Activated T-helper 2 cell treated with anti-CD3 and anti-CD28 coated beads, Interferon-gamma antibody, Interleukin-2, Interleukin-4, amounts not matched to agents 10 μg/mL and 5 μg/mL and 100 μg/mL, durations not matched to agents 14 hours and 24 hours and 36 hours (primary cell): ENCODE results near the gene KHK. TPM values are rescaled to one million over a fixed set of nuclear protein-coding genes. Genes with fewer than 3 reads are reported as not detected.

Experiments used
- DNase-seq: peaks from one replicate; pipeline ENCODE4 v3.0.0; 2021; ENCODE audit warnings: low spot score
- H3K27ac Mint-ChIP-seq: one replicate; pipeline ENCODE4 v1.8.0; 2021; ENCODE audit warnings: mixed read lengths
- H3K27me3 Mint-ChIP-seq: one replicate; pipeline ENCODE4 v1.8.0; 2021; ENCODE audit warnings: low read depth, mixed read lengths
- H3K36me3 Mint-ChIP-seq: one replicate; pipeline ENCODE4 v1.8.0; 2021; ENCODE audit warnings: low read depth, mixed read lengths
- H3K4me1 Mint-ChIP-seq: one replicate; pipeline ENCODE4 v1.8.0; 2021; ENCODE audit warnings: low read depth, mixed read lengths
- H3K4me3 Mint-ChIP-seq: one replicate; pipeline ENCODE4 v1.8.0; 2021; ENCODE audit warnings: low read depth, mild to moderate bottlenecking, moderate library complexity, mixed read lengths
- H3K9me3 Mint-ChIP-seq: one replicate; pipeline ENCODE4 v1.8.0; 2021; ENCODE audit warnings: mixed read lengths
- intact Hi-C: fragments of 100-400 bp; cut with micrococcal nuclease; formaldehyde crosslinking; loops from one replicate; pipeline ENCODE4 v1.15.1; 2023
- total RNA-seq: library from RNA; stranded (reverse); gene quantifications from 2 replicates; pipeline ENCODE4 v1.2.3, GENCODE V29; 2022

The KHK gene
- total RNA-seq, 1 donor from 2014 or later: 12.3 TPM

GRCh38 chr2:27050996-27051901, 35.3 kb upstream of the KHK start, which contains the start of gene AGBL5:
Gene AGBL5 (plus strand): TSS chr2:27051668. CDS start chr2:27052959, 1,291 bp downstream.
- peaks cover 14% of the 10 kb centered on the region for H3K4me1 Mint-ChIP-seq
- peak within 1 kb of the TSS; percentile 88 for H3K4me3 Mint-ChIP-seq
- intact Hi-C loops: loop anchor here (1.0 to 2.0 kb wide), 5 partner anchors 19 to 162 kb away; partner anchors contain the start of genes ATRAID, KHK, OST4 and SLC5A6
- H3K27ac Mint-ChIP-seq: peak within 1 kb of the TSS; percentile 98
- peaks cover 20% of the 10 kb centered on the region for H3K36me3 Mint-ChIP-seq
- no peaks in the 10 kb centered on the region for H3K9me3 Mint-ChIP-seq
- DNase-seq: peak; percentile 95
- peaks cover 2% of the 10 kb centered on the region for H3K27me3 Mint-ChIP-seq

DNA sequence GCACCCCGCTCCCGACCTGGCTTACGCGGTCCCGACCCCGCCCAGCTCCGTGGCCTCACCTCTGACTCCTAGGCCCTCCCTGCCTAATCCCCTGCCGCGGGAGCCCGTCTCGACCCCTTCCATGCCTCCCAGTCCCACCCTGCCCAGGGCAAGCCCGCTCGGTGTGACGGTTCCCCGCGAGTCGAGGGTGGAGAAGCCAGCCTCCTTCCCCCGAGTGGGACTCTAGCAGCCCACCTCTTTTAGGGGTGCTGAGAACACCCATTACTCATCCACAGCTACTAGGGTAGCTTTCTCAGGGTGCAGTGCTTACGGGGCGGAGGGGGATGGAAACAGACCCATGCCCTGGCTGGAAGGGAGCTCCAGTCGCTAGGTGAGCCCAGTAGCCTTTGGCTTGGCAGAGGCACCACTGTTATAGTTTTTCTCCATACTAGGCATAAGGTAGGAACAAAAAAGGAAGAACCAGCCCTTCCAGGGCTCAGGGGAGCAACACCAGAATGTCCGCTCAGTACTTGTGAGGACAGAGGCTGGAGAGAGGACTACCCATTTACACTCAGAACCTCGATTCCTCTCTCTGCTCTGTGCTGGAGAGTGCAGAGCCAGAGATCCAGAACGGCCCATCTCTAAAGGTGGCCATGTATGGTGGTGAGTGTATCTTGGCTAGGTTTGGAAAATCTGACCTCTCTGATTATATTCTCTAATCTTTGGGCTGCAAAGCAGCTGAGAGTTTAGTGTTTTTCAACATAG, 34.5 kb upstream of the KHK start:
- H3K4me1 Mint-ChIP-seq: peaks cover 14% of the 10 kb centered on the region
- H3K27me3 Mint-ChIP-seq: peaks cover 2% of the 10 kb centered on the region
- peak overlapping the region; percentile 86 for H3K4me3 Mint-ChIP-seq
- peak overlapping the region; percentile 74 for H3K27ac Mint-ChIP-seq
- intact Hi-C loops: loop anchor here (1.0 to 2.0 kb wide), 2 partner anchors 29 to 161 kb away; partner anchors contain the start of genes ATRAID and SLC5A6
- no peaks in the 10 kb centered on the region for H3K9me3 Mint-ChIP-seq
- no peak for DNase-seq
- H3K36me3 Mint-ChIP-seq: peaks cover 23% of the 10 kb centered on the region

GRCh38 chr2:27053321-27053720, 33.3 kb upstream of the KHK start:
- Mint-ChIP-seq H3K27ac (no peak overlapping the region), H3K27me3 (peaks cover 2% of the 10 kb centered on the region), H3K4me1 (peaks cover 11% of the 10 kb centered on the region), H3K4me3 (peak overlapping the region; percentile 52), H3K36me3 (peaks cover 21% of the 10 kb centered on the region), H3K9me3 (no peaks in the 10 kb centered on the region)
- no peak for DNase-seq
- intact Hi-C loops: no loop called here

- intact Hi-C loops: no loop called here
- Mint-ChIP-seq H3K36me3 (peaks cover 25% of the 10 kb centered on the region), H3K4me1 (peaks cover 11% of the 10 kb centered on the region), H3K27ac (no peak overlapping the region), H3K9me3 (no peaks in the 10 kb centered on the region), H3K27me3 (peaks cover 2% of the 10 kb centered on the region), H3K4me3 (no peak overlapping the region)
- no peak for DNase-seq
Measured at GRCh38 chr2:27053776-27054175, 32.8 kb upstream of the KHK start.

GRCh38 chr2:27054721-27055120, 31.9 kb upstream of the KHK start:
- Mint-ChIP-seq H3K9me3 (no peaks in the 10 kb centered on the region), H3K27ac (no peak overlapping the region), H3K4me1 (peaks cover 8% of the 10 kb centered on the region), H3K4me3 (no peak overlapping the region), H3K36me3 (peaks cover 26% of the 10 kb centered on the region), H3K27me3 (peaks cover 2% of the 10 kb centered on the region)
- intact Hi-C loops: no loop called here
- no peak for DNase-seq

- intact Hi-C loops: no loop called here
Measured at GRCh38 chr2:27057184-27057583, 29.4 kb upstream of the KHK start.

DNA sequence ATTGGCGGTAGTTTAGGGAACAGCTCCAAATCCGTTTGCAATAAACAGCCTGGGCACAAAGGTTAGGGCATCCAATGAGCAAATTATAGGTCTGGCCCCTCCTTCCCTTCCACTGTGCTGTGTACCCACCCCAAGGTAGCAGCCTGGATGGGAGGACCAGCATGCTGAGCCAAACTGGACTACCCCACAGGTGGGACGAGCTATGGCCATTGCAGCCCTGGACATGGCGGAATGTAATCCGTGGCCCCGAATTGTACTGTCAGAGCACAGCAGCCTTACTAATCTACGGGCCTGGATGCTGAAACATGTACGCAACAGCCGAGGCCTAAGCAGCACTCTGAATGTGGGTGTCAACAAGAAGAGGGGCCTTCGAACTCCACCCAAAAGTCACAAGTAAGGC, 28.4 kb upstream of the KHK start:
- no peak overlapping the region for H3K27ac Mint-ChIP-seq
- H3K4me1 Mint-ChIP-seq: peaks cover 3% of the 10 kb centered on the region
- intact Hi-C loops: no loop called here
- H3K4me3 Mint-ChIP-seq: no peak overlapping the region
- H3K36me3 Mint-ChIP-seq: peaks cover 39% of the 10 kb centered on the region
- no peaks in the 10 kb centered on the region for H3K27me3 Mint-ChIP-seq
- DNase-seq: no peak
- no peaks in the 10 kb centered on the region for H3K9me3 Mint-ChIP-seq

More at GRCh38 chr2:27057184-27057583, 29.4 kb upstream of the KHK start:
- no peak overlapping the region for H3K4me3 Mint-ChIP-seq
- H3K36me3 Mint-ChIP-seq: peaks cover 31% of the 10 kb centered on the region
- no peaks in the 10 kb centered on the region for H3K27me3 Mint-ChIP-seq
- H3K9me3 Mint-ChIP-seq: no peaks in the 10 kb centered on the region
- no peak for DNase-seq
- H3K4me1 Mint-ChIP-seq: peaks cover 1% of the 10 kb centered on the region
- no peak overlapping the region for H3K27ac Mint-ChIP-seq

DNA sequence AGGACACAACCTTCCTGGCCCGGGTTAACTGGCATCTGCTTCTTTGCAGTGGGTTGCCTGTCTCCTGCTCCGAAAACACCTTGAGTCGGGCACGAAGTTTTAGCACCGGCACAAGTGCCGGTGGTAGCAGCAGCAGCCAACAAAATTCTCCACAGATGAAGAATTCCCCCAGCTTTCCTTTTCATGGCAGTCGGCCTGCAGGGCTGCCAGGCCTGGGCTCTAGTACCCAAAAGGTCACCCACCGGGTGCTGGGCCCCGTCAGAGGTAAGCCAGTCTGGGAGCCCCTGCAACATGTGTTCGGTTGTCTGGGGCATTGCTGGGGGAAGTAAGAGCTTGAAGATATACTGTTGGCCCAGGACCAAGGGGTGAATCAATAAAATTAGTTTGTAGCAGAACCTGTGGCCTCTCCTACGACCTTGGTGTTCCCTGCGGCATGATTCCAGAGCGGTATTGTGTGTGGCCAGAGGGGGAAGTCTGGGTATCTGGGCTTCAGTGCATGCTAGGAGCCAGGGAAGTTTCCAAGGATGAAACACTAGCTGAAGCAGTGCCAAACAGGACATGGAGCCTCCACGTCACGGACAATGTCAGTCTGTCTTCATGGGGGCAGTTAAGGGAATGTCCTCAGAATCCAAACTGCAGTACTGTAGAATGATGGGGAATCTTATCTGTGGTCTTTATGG, 27.3 kb upstream of the KHK start:
- Mint-ChIP-seq H3K4me3 (no peak overlapping the region), H3K27ac (no peak overlapping the region), H3K36me3 (peaks cover 42% of the 10 kb centered on the region), H3K4me1 (peaks cover 3% of the 10 kb centered on the region), H3K27me3 (no peaks in the 10 kb centered on the region), H3K9me3 (no peaks in the 10 kb centered on the region)
- intact Hi-C loops: no loop called here
- DNase-seq: no peak

- Mint-ChIP-seq H3K4me3 (no peak overlapping the region), H3K9me3 (no peaks in the 10 kb centered on the region), H3K36me3 (peaks cover 43% of the 10 kb centered on the region), H3K27me3 (no peaks in the 10 kb centered on the region), H3K27ac (no peak overlapping the region), H3K4me1 (peaks cover 3% of the 10 kb centered on the region)
- DNase-seq: no peak
- intact Hi-C loops: no loop called here
Measured at GRCh38 chr2:27060323-27060722, 26.2 kb upstream of the KHK start.

DNA sequence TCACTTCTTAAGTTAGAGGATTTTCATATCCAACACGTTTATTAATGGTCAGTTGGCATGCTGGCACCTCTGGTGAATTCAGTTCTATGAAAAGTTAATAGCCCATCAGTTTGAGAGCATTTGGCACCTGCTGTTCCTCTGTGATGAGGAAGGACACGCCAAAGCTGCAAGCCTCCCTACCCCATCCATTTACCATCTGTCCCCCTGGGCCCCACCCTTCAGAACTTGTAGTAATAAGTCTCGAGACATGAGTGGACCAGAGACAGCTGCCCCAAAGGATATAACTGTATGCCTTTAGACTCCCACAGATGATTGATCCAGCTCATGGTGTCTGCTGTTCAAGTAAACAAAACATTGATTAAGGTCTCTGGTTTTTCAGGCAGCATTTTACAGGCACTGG, 21.4 kb upstream of the KHK start:
- Mint-ChIP-seq H3K4me3 (no peak overlapping the region), H3K4me1 (peaks cover 20% of the 10 kb centered on the region), H3K9me3 (no peaks in the 10 kb centered on the region), H3K36me3 (peaks cover 66% of the 10 kb centered on the region), H3K27me3 (no peaks in the 10 kb centered on the region), H3K27ac (no peak overlapping the region)
- intact Hi-C loops: no loop called here
- no peak for DNase-seq

- Mint-ChIP-seq H3K4me3 (no peak overlapping the region), H3K27ac (no peak overlapping the region), H3K4me1 (peaks cover 28% of the 10 kb centered on the region), H3K36me3 (peaks cover 68% of the 10 kb centered on the region), H3K27me3 (no peaks in the 10 kb centered on the region), H3K9me3 (no peaks in the 10 kb centered on the region)
- intact Hi-C loops: no loop called here
- DNase-seq: no peak
Measured at GRCh38 chr2:27067385-27067784, 19.2 kb upstream of the KHK start.

- DNase-seq: no peak
- intact Hi-C loops: no loop called here
- no peaks in the 10 kb centered on the region for H3K27me3 Mint-ChIP-seq
- peak overlapping the region; percentile 47 for H3K27ac Mint-ChIP-seq
- H3K4me3 Mint-ChIP-seq: peak overlapping the region; percentile 98
- H3K9me3 Mint-ChIP-seq: no peaks in the 10 kb centered on the region
- peaks cover 55% of the 10 kb centered on the region for H3K36me3 Mint-ChIP-seq
- H3K4me1 Mint-ChIP-seq: peaks cover 38% of the 10 kb centered on the region
Measured at GRCh38 chr2:27069436-27069835, 17.1 kb upstream of the KHK start.
